NCI-H345 treated with DMSO at 0.1 percent for 48 hours (cell line): Measurements from ENCODE around the gene STEAP1B.
"Not testable (repeated sequence)": the region's sequence is repeated elsewhere in the genome, so short reads cannot be mapped to it uniquely, and the experiment has no call there.

Experiments
- DNase-seq: peaks from one replicate; lab custom pipeline; 2025; ENCODE audit not compliant: unreplicated experiment; lab: John Stamatoyannopoulos, UW

STEAP1B gene

DNA sequence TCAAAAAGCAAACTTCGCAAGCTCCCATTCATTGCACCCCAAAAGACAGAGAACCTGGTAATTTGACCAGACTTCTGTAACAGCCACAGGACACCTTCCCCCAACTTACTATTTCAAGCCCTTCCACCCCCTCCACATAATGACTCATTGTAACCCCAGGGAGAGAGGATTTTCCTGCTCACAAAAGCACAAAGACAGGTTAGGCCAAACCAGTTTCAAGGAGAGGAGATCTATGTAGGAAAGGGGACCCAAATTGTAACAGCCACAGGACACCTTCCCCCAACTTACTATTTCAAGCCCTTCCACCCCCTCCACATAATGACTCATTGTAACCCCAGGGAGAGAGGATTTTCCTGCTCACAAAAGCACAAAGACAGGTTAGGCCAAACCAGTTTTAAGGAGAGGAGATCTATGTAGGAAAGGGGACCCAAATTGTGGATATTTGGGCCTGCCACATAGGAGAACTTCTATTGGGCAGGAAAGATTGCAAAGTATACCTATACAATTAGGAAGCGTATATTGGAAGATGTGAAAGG is 66.8 kb downstream of the STEAP1B start:
- not testable (repeated sequence) for DNase-seq

DNA sequence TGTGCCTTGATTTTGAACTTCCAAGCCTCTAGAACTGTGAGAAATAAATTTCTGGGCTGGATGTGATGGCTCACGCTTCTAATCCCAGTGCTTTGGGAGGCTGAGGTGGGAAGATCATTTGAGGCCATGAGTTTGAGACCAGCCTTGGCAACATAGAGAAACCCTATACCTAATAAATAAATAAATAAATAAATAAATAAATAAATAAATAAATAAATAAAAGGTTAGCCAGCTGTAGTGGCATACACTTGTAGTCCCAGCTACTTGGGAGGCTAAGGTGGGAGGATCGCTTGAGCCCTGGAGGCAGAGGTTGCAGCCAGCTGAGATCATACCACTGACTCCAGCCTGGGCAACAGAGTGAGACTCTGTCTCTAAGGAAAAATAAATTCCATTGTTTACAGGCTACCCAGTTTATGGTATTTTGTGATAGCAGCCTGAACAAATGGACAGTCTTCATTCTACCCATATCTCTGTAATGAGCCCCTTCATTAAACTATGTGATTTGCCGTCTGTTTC is 67.7 kb downstream of the STEAP1B start:
- DNase-seq = no peak

- DNase-seq = no peak
Observed at GRCh38 chr7:22430457-22430856, 69.5 kb downstream of the STEAP1B start.

- no peak for DNase-seq
Observed at GRCh38 chr7:22429386-22429785, 70.6 kb downstream of the STEAP1B start.

- DNase-seq = no peak
Observed at GRCh38 chr7:22427855-22428254, 72.1 kb downstream of the STEAP1B start.

DNA sequence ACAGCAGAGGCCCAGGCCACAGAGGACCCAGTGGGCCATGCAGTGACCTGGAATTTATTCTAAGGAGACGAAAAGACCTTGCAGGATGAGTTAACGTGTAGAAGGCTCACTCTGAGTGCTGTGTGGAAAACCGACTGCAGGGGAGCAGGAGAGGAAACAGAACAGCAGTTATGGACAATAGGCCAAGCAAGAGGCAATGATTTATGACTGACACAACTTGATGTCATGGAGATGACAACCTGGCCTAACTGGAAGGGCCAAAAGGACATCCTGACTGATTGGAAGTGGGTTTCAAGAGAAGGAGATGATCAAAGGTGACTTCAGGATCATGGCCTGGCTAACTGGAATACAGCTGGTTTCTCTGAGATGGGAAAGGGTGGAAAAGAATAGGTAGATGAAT is 72.9 kb downstream of the STEAP1B start:
- no peak for DNase-seq

DNA sequence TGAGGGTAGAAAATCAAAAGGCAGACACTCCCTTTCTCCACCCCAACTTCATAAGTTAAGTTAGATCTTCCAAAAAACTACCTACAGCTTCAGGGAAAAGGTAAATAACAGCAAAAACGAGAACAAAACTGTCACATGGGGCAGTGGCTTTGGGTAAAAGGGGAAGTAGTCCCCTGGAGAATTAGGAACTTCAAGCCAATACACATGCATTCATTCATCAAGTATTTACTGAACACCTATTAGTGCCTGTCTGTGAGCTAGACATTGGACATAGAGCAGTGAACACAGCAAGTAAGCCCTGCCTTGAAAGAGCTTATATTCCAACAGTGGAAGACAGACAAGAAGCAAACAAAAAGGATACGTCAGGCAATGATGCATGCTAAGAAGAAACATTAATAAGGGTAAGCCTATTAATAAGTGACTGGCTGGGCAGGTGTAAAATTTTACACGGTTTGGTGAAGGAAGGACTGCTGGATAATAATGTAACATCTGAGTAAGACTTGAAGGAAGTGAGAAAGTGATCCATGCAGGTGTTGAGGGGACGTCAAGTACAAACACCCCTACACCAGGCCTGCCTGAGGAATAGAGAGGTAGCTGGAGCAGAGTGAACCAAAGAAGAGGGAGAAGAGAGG is 73.4 kb downstream of the STEAP1B start:
- no peak for DNase-seq

GRCh38 chr7:22425361-22425760 is 74.6 kb downstream of the STEAP1B start:
- DNase-seq = no peak

DNA sequence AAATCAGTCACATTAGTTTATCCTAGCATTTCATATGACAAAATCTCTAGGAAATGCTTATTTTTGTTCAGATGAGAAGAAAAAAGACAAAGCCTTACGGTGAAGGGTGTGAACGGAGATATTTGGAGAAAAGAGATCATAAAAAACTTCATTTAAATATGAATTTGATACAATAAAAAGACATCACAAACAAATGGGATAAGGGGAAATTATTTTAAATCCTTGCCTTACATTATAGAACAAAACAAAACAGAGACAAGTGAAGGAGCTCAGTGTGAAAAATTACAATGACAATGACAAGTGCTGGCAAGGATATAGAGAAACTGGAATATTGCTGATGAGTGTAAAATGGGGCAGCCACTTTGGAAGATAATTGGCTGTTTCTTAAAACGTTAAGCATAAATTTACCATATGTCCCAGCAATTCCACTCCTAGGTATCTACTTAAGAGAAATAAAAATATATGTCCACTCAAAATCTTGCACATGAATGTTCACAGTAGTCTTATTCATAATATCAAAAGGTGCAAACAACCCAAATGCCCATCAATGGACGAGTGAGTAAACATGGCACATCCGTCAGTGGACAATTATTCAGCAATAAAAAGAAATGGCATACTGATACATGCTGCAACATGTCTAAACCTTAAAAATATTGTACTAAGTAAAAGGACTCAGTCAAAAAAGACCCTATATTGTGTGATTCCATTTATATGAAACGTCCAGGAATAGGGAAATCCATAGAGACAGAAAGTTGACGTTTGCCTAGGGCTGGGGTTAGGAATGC is 77.0 kb downstream of the STEAP1B start:
- no peak for DNase-seq

DNA sequence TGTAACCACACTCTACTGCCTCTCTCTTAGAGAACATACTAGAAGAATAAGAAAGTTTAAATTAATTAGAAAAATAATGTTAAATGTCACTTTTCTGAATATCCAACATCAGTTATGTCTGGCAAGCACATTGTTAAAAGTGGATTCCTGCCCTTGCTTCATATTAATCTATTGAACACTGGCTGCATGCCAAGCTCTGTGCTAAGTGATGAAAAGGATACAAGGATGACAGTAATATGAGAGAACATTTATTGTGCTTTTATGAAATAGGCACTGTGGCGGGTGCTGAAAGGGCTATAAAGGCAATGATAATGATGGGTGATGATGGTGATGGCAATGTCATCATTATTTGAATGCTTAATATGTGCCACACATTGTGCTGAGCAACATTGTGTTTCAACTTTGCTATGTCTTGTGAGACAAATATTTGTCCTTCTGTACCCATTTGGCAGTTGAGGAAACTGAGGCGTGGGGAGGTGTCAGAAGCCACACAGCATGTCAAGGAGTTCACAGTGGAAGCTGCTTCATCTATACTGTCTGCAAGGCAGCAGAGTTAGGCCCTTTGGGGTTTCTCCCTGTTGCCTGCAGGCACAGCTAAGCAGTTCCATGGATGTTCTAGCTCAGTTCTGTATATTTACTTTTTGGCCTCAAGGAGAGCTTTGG is 78.9 kb downstream of the STEAP1B start:
- DNase-seq = no peak

DNA sequence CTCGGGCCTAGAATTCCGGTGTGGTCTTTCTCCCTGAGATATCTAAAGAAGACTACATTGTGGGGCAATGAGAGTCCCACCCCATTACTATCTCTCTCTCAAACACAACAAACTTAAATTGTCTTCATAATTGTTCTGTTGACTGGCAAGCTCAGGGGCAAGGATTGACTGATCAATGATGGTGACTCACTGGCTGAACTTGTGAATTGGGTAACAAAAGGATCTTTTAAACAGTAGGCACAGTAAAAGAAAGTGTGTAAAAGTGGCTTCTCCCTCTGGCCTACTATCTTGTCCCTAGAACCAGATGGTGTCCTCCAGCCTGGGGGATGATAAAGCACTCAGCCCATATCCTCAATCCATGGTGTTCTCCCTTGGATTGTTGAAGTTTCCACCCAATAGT is 80.0 kb downstream of the STEAP1B start:
- no peak for DNase-seq

DNA sequence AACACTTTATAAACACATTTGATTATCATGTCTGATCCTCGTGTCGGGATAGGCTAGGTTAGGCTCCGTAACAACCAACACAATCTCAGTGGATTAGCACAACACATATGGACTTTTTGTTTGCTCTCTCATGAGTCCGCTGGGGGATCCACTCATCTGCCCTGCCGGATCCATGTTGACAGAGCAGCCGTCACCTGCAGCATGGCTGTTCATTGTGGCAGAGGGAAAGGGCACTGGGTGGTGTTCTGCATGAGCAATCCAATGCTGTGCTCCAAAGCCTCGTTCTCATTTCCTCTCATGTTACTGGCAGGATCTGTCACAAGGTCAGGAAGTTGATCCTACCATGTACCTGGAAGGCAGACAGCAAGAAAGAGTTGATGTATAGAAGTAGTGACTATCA is 80.5 kb downstream of the STEAP1B start:
- peak; percentile 26 for DNase-seq

GRCh38 chr7:22418251-22419046 is 81.5 kb downstream of the STEAP1B start:
- no peak for DNase-seq

- no peak for DNase-seq
Observed at GRCh38 chr7:22417841-22418240, 82.1 kb downstream of the STEAP1B start.

GRCh38 chr7:22417349-22417748 is 82.6 kb downstream of the STEAP1B start:
- no peak for DNase-seq

- no peak for DNase-seq
Observed at GRCh38 chr7:22414424-22414823, 85.6 kb downstream of the STEAP1B start.

DNA sequence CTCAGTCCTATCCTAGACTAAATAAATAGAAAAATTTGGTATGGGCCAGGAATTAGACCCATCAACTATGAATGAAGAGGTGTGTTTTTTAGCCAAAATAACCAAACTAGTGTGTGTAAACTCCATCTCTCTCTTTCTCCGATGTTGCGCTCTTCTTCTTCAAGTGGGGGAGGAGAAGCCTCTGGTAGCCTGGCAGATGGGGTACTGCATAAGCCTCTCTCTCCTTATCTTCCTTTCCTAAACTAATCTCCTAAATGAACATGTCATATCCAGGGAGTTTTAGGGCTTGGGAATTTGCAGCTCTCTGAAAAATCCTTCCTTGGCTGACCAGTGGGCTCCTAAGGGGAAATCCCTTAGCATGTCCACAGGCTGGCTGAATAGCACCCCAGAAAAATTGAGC is 86.8 kb downstream of the STEAP1B start:
- no peak for DNase-seq

- DNase-seq = no peak
Observed at GRCh38 chr7:22411977-22412693, 87.9 kb downstream of the STEAP1B start.

DNA sequence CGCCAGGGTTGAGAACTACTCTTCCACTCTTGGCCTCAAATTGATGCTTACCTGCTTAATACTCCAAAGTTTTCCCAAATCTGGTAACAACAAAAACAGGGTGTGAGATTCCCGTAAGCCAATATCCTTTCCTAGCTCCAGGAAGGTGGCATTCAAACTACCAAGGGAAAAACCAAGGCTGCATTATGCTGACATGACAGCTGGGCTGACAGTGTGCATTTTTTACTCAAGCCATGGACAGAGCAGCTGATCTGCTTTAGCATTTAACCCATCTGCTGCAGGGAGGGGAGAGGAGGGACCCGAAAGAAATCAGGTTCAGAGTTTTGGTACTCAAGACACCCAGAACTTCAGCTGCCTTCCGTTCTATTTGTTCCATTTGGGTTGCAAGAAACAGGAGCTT is 93.3 kb downstream of the STEAP1B start:
- no peak for DNase-seq

GRCh38 chr7:22404421-22405023 is 95.5 kb downstream of the STEAP1B start:
- no peak for DNase-seq
